ENCODE results near the gene PJA2. TPM values are rescaled to one million over a fixed set of nuclear protein-coding genes. Genes with fewer than 3 reads are reported as not detected.

PJA2 gene
- polyA plus RNA-seq, 4 donors, result 23.0 to 80.5 (median 31.8) TPM

DNA sequence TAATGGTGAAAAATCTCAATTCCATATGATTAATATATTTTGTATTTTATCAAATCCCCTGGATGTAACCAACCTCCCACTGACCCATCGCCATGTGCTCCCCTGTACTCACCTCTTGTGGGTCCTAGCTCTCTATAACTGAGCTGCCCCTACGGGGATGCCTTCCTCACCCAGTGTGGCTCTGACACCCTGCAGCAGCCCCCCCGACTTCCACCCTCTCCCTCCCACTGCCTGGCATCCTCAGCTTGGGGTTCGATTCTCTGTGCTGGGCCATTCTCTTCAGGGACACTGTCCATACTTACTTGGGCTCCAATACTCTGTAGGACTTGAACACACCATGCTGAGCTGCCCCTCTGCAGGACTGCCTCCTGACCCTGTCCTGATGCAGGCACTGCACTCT lies 87.1 kb downstream of the PJA2 start:
- H3K4me1 ChIP-seq (ENCODE audit: control insufficient read depth in 3 of 3, insufficient read depth in 2 of 3, low read depth in 1 of 3, low read length in 2 of 3), result peaks cover 0 to 2% (median 0%) of the 10 kb centered on the region in 3 donors
- no peaks in the 10 kb centered on the region for H3K27me3 ChIP-seq (ENCODE audit: control insufficient read depth in 3 of 3, insufficient read depth in 3 of 3, low read length in 3 of 3)
- H3K36me3 ChIP-seq (ENCODE audit: control insufficient read depth in 3 of 3, insufficient read depth in 2 of 3, low read depth in 1 of 3, low read length in 3 of 3), result no peaks in the 10 kb centered on the region
- H3K4me3 ChIP-seq (ENCODE audit: low read depth in 1 of 3, low read length in 3 of 3), result no peak overlapping the region
- FAIRE-seq (no peak), DNase-seq (no peak)
- no peak overlapping the region for H3K27ac ChIP-seq (ENCODE audit: low read depth in 1 of 3, low read length in 2 of 3)
- 92 to 95% (median 92%) methylated on average over 4 of the region's 4 CpGs for WGBS, 3 donors
- no peaks in the 10 kb centered on the region for H3K9me3 ChIP-seq (ENCODE audit: control insufficient read depth in 2 of 2, insufficient read depth in 1 of 2, low read depth in 1 of 2, low read length in 1 of 2)

DNA sequence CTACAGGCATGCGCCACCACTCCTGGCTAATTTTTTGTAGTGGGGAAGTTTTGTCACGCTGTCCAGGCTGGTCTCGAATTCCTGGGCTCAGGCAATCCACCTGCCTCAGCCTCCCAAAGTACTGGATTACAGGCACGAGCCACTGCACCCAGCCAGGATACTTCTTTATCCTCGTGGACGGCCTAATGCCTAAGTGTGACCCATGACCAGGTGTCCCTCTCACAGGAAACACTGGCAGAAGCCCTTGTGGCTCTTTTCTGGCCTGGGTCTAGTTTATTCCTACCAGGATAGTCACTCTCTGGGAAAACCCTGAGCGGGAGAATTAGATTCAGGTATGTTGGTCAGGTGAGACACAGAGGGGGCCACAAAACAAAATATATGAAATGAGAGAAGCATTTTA lies 90.4 kb downstream of the PJA2 start:
- H3K9me3 ChIP-seq (ENCODE audit: control insufficient read depth in 2 of 2, insufficient read depth in 1 of 2, low read depth in 1 of 2, low read length in 1 of 2), result no peaks in the 10 kb centered on the region
- 90 to 93% (median 93%) methylated on average over 7 of the region's 7 CpGs for WGBS, 3 donors
- H3K4me1 ChIP-seq (ENCODE audit: control insufficient read depth in 3 of 3, insufficient read depth in 2 of 3, low read depth in 1 of 3, low read length in 2 of 3), result no peaks in the 10 kb centered on the region
- no peaks in the 10 kb centered on the region for H3K27me3 ChIP-seq (ENCODE audit: control insufficient read depth in 3 of 3, insufficient read depth in 3 of 3, low read length in 3 of 3)
- no peak overlapping the region for H3K27ac ChIP-seq (ENCODE audit: low read depth in 1 of 3, low read length in 2 of 3)
- no peaks in the 10 kb centered on the region for H3K36me3 ChIP-seq (ENCODE audit: control insufficient read depth in 3 of 3, insufficient read depth in 2 of 3, low read depth in 1 of 3, low read length in 3 of 3)
- FAIRE-seq (no peak), DNase-seq (no peak)
- H3K4me3 ChIP-seq (ENCODE audit: low read depth in 1 of 3, low read length in 3 of 3), result no peak overlapping the region

DNA sequence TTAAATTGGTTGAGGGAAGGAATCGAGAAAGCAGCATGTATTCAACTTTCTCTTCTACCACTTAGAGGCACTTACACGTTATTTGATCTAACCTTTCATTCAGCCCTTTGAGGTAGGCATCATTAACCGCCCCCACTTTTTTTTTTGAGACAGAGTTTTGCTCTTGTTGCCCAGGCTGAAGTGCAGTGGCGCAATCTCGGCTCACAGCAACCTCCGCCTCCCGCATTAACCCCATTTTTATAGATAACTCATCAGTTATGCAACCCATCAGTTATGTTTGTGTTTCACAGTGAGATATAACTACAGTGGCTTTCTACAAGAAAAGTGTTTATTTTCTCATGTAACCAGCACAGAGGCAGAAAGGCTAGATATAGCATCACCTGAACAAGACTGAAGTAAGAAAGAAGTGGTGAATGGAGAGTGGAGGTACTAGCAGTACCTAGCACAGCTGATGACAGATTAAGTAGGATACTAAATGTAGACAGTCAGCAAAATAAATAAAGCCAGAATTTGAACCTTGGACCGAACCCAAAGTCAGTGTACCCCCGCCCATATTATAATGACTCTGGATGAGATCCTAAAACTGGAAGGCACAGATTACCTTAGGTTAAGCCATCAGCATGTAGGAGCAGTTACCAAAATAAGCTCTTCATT lies 91.2 kb downstream of the PJA2 start:
- 68 to 85% (median 72%) methylated on average over 9 of the region's 9 CpGs for WGBS, 3 donors
- no peak overlapping the region for H3K4me3 ChIP-seq (ENCODE audit: low read depth in 1 of 3, low read length in 3 of 3)
- H3K27ac ChIP-seq (ENCODE audit: low read depth in 1 of 3, low read length in 2 of 3), result no peak overlapping the region
- no peaks in the 10 kb centered on the region for H3K27me3 ChIP-seq (ENCODE audit: control insufficient read depth in 3 of 3, insufficient read depth in 3 of 3, low read length in 3 of 3)
- DNase-seq (no peak), FAIRE-seq (no peak)
- H3K4me1 ChIP-seq (ENCODE audit: control insufficient read depth in 3 of 3, insufficient read depth in 2 of 3, low read depth in 1 of 3, low read length in 2 of 3), result no peaks in the 10 kb centered on the region
- no peaks in the 10 kb centered on the region for H3K36me3 ChIP-seq (ENCODE audit: control insufficient read depth in 3 of 3, insufficient read depth in 2 of 3, low read depth in 1 of 3, low read length in 3 of 3)
- H3K9me3 ChIP-seq (ENCODE audit: control insufficient read depth in 2 of 2, insufficient read depth in 1 of 2, low read depth in 1 of 2, low read length in 1 of 2), result no peaks in the 10 kb centered on the region

DNA sequence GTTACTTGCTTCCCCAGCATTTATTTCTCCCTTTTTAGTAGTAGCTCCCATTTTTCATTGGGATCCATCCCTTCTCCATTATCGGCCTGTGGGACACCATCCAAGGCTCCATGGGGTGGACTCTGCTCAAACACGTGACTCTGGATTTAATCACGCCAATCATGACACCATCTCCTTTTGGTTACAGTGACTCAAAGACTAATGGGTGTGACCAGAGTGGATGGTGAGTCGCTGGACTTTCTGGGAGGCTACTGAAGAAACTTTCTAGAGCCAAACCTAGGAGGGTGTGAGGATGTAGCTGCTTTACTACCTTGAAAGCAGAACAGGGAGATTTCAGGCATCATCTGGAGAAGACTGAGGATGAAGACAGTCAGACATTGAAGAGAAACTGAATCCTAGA lies 93.1 kb downstream of the PJA2 start:
- H3K9me3 ChIP-seq (ENCODE audit: control insufficient read depth in 2 of 2, insufficient read depth in 1 of 2, low read depth in 1 of 2, low read length in 1 of 2), result peaks cover 0 to 2% of the 10 kb centered on the region in 2 donors
- no peaks in the 10 kb centered on the region for H3K36me3 ChIP-seq (ENCODE audit: control insufficient read depth in 3 of 3, insufficient read depth in 2 of 3, low read depth in 1 of 3, low read length in 3 of 3)
- 69 to 85% (median 71%) methylated on average over 4 of the region's 4 CpGs for WGBS, 3 donors
- H3K27ac ChIP-seq (ENCODE audit: low read depth in 1 of 3, low read length in 2 of 3), result no peak overlapping the region
- FAIRE-seq (no peak), DNase-seq (peak in 1 of 2 donors; percentile 6)
- no peaks in the 10 kb centered on the region for H3K27me3 ChIP-seq (ENCODE audit: control insufficient read depth in 3 of 3, insufficient read depth in 3 of 3, low read length in 3 of 3)
- no peaks in the 10 kb centered on the region for H3K4me1 ChIP-seq (ENCODE audit: control insufficient read depth in 3 of 3, insufficient read depth in 2 of 3, low read depth in 1 of 3, low read length in 2 of 3)
- H3K4me3 ChIP-seq (ENCODE audit: low read depth in 1 of 3, low read length in 3 of 3), result no peak overlapping the region

DNA sequence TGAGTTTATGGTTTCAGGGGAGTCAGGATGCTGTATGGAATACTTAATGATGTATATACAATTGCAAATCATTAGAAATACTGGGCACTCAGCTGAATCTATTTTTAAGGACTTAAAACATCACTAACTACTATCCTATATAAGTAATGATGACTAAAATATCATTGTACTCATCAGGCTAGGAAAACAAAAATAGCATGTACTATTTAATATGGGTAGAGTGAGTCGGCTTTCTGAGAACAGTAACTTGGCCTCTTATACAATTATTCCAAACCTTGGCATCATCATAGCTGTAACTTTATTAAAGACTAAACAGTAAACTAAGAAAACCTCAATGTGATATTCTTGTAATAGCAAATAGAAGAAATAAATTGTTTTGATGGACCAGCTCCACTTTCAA lies 94.5 kb downstream of the PJA2 start:
- Histone ChIP-seq H3K36me3 (ENCODE audit: control insufficient read depth in 3 of 3, insufficient read depth in 2 of 3, low read depth in 1 of 3, low read length in 3 of 3) (no peaks in the 10 kb centered on the region), H3K27ac (ENCODE audit: low read depth in 1 of 3, low read length in 2 of 3) (no peak overlapping the region), H3K9me3 (ENCODE audit: control insufficient read depth in 2 of 2, insufficient read depth in 1 of 2, low read depth in 1 of 2, low read length in 1 of 2) (peaks cover 0 to 2% of the 10 kb centered on the region in 2 donors), H3K27me3 (ENCODE audit: control insufficient read depth in 3 of 3, insufficient read depth in 3 of 3, low read length in 3 of 3) (no peaks in the 10 kb centered on the region), H3K4me1 (ENCODE audit: control insufficient read depth in 3 of 3, insufficient read depth in 2 of 3, low read depth in 1 of 3, low read length in 2 of 3) (peaks cover 0 to 5% (median 0%) of the 10 kb centered on the region in 3 donors), H3K4me3 (ENCODE audit: low read depth in 1 of 3, low read length in 3 of 3) (no peak overlapping the region)
- no peak for FAIRE-seq
- no peak for DNase-seq
- 64 to 97% (median 91%) methylated on average over 1 of the region's 1 CpG for WGBS, 3 donors

DNA sequence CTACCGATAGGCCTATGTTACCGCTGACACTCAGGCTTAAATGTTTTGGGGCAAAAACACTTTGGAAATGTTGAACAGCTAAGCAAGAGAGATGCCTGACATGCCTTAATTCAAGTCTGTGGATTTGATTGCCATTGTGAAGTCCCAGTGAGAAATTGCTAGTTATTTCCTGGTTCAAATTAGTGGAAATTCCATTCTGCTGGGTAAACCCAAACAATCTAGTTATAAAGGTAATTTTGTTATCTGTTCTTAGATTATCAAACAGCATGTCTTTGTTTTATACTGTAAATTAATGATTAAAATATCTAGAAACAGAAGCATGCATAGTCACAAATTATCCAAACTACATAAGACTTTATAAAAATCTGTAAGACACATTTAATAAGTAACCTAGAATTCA lies 96.6 kb downstream of the PJA2 start:
- Histone ChIP-seq H3K27ac (ENCODE audit: low read depth in 1 of 3, low read length in 2 of 3) (no peak overlapping the region), H3K9me3 (ENCODE audit: control insufficient read depth in 2 of 2, insufficient read depth in 1 of 2, low read depth in 1 of 2, low read length in 1 of 2) (peaks cover 0 to 2% of the 10 kb centered on the region in 2 donors), H3K36me3 (ENCODE audit: control insufficient read depth in 3 of 3, insufficient read depth in 2 of 3, low read depth in 1 of 3, low read length in 3 of 3) (no peaks in the 10 kb centered on the region), H3K4me3 (ENCODE audit: low read depth in 1 of 3, low read length in 3 of 3) (no peak overlapping the region), H3K4me1 (ENCODE audit: control insufficient read depth in 3 of 3, insufficient read depth in 2 of 3, low read depth in 1 of 3, low read length in 2 of 3) (peaks cover 0 to 9% (median 0%) of the 10 kb centered on the region in 3 donors), H3K27me3 (ENCODE audit: control insufficient read depth in 3 of 3, insufficient read depth in 3 of 3, low read length in 3 of 3) (no peaks in the 10 kb centered on the region)
- DNase-seq, result no peak
- no peak for FAIRE-seq
- 86 to 94% (median 90%) methylated on average over 2 of the region's 2 CpGs for WGBS, 3 donors

DNA sequence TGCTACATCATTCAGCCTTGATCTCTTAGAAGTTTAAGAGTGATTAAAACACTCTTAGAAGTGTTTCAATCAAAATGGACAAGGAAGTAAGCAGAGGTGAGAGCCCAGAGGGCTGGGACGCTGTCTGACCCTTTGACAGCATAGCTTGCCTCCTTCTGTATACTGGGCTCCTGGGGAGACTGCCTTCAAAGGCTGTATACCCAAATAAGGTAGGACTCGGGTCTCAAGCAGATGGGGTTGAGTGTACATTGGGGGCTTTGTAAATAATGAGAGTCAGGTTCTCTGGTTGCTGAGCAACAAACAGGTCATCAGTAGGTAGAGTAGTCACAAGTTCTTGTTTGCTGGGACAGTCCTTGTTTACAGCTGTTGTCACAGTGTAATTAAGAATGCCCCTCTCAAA lies 97.1 kb downstream of the PJA2 start:
- DNase-seq, result no peak
- H3K27ac ChIP-seq (ENCODE audit: low read depth in 1 of 3, low read length in 2 of 3), result no peak overlapping the region
- no peak overlapping the region for H3K4me3 ChIP-seq (ENCODE audit: low read depth in 1 of 3, low read length in 3 of 3)
- no peaks in the 10 kb centered on the region for H3K36me3 ChIP-seq (ENCODE audit: control insufficient read depth in 3 of 3, insufficient read depth in 2 of 3, low read depth in 1 of 3, low read length in 3 of 3)
- H3K9me3 ChIP-seq (ENCODE audit: control insufficient read depth in 2 of 2, insufficient read depth in 1 of 2, low read depth in 1 of 2, low read length in 1 of 2), result peaks cover 0 to 2% of the 10 kb centered on the region in 2 donors
- 89 to 94% (median 89%) methylated on average over 2 of the region's 2 CpGs for WGBS, 3 donors
- FAIRE-seq, result no peak
- no peaks in the 10 kb centered on the region for H3K27me3 ChIP-seq (ENCODE audit: control insufficient read depth in 3 of 3, insufficient read depth in 3 of 3, low read length in 3 of 3)
- H3K4me1 ChIP-seq (ENCODE audit: control insufficient read depth in 3 of 3, insufficient read depth in 2 of 3, low read depth in 1 of 3, low read length in 2 of 3), result peaks cover 0 to 9% (median 0%) of the 10 kb centered on the region in 3 donors

DNA sequence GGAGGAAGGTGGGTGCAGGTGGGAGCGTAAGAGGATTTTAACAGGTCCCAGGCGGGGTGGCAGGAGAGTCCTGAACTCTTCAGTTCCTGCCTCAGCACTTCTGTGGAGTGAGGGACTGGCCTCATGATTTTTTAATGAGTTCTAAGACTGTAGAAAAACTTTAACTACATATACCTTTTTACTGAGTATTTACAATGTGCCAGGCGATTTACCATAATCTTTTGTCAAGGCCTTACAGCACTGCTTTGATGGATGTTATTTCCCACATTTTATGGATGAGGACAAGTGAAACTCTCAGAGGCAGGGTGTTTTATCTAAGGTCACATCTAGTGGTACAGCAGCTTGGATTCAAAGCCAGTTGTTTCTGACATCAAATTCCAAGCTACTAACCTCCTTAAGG lies 99.5 kb downstream of the PJA2 start:
- Histone ChIP-seq H3K27me3 (ENCODE audit: control insufficient read depth in 3 of 3, insufficient read depth in 3 of 3, low read length in 3 of 3) (no peaks in the 10 kb centered on the region), H3K27ac (ENCODE audit: low read depth in 1 of 3, low read length in 2 of 3) (no peak overlapping the region), H3K4me3 (ENCODE audit: low read depth in 1 of 3, low read length in 3 of 3) (no peak overlapping the region), H3K36me3 (ENCODE audit: control insufficient read depth in 3 of 3, insufficient read depth in 2 of 3, low read depth in 1 of 3, low read length in 3 of 3) (no peaks in the 10 kb centered on the region), H3K9me3 (ENCODE audit: control insufficient read depth in 2 of 2, insufficient read depth in 1 of 2, low read depth in 1 of 2, low read length in 1 of 2) (peaks cover 0 to 2% of the 10 kb centered on the region in 2 donors), H3K4me1 (ENCODE audit: control insufficient read depth in 3 of 3, insufficient read depth in 2 of 3, low read depth in 1 of 3, low read length in 2 of 3) (peaks cover 0 to 9% (median 0%) of the 10 kb centered on the region in 3 donors)
- FAIRE-seq, result no peak
- DNase-seq, result peak in 1 of 2 donors; percentile 14
- 78 to 85% (median 78%) methylated on average over 3 of the region's 3 CpGs for WGBS, 3 donors

Measured in small intestine (tissue), 7 donors.